Bone marrow (tissue), 2 donors: Measurements from ENCODE around the gene ZFP57.

ENCODE experiments used
- DNase-seq, 2 donors: peaks; one replicate each; lab custom pipeline; 2025; lab: John Stamatoyannopoulos, UW

Gene ZFP57

GRCh38 chr6:29626948-29627754 lies 53.8 kb downstream of the ZFP57 start:
- no peak for DNase-seq

- no peak for DNase-seq
Observed at GRCh38 chr6:29625337-29625930, 55.5 kb downstream of the ZFP57 start.

GRCh38 chr6:29624520-29624961 lies 56.4 kb downstream of the ZFP57 start:
- DNase-seq: no peak
